Cerebellar nuclear complex (tissue), 1 donor: ENCODE results near the gene ANKRD65.
"Not testable (repeated sequence)": the region's sequence is repeated elsewhere in the genome, so short reads cannot be mapped to it uniquely, and the experiment has no call there.

ENCODE experiments used
- DNase-seq, 2 experiments: peaks; one replicate each; lab custom pipeline; 2025; lab: John Stamatoyannopoulos, UW

Gene ANKRD65

GRCh38 chr1:1430992-1431844 lies 10.1 kb upstream of the ANKRD65 start:
- DNase-seq: no peak

- DNase-seq: no peak
Measured at GRCh38 chr1:1430114-1430982, 9.3 kb upstream of the ANKRD65 start.

- DNase-seq: no peak
Measured at GRCh38 chr1:1429671-1430073, 8.6 kb upstream of the ANKRD65 start.

GRCh38 chr1:1428967-1429366 lies 7.9 kb upstream of the ANKRD65 start:
- DNase-seq: not testable (repeated sequence)

GRCh38 chr1:1428174-1428573 lies 7.1 kb upstream of the ANKRD65 start:
- no peak for DNase-seq

GRCh38 chr1:1427820-1428148 lies 6.7 kb upstream of the ANKRD65 start:
- no peak for DNase-seq

GRCh38 chr1:1427106-1427819 lies 6.2 kb upstream of the ANKRD65 start:
- DNase-seq: no peak

GRCh38 chr1:1426496-1427105 lies 5.5 kb upstream of the ANKRD65 start:
- DNase-seq: no peak

- DNase-seq: no peak
Measured at GRCh38 chr1:1425753-1426495, 4.8 kb upstream of the ANKRD65 start.

- no peak for DNase-seq
Measured at GRCh38 chr1:1425426-1425752, 4.3 kb upstream of the ANKRD65 start.

GRCh38 chr1:1424707-1425106 lies 3.6 kb upstream of the ANKRD65 start:
- no peak for DNase-seq

- DNase-seq: no peak
Measured at GRCh38 chr1:1423245-1423597, 2.1 kb upstream of the ANKRD65 start.

GRCh38 chr1:1422465-1423244 lies 1.6 kb upstream of the ANKRD65 start:
- DNase-seq: no peak

GRCh38 chr1:1421907-1422464 lies 910 bp upstream of the ANKRD65 start:
- DNase-seq: no peak

GRCh38 chr1:1420654-1421141 lies 378 bp downstream of the ANKRD65 start:
- DNase-seq: no peak

- no peak for DNase-seq
Measured at GRCh38 chr1:1419813-1420653, 1.0 kb downstream of the ANKRD65 start.

- no peak for DNase-seq
Measured at GRCh38 chr1:1419363-1419812, 1.7 kb downstream of the ANKRD65 start.

GRCh38 chr1:1418464-1419362 lies 2.4 kb downstream of the ANKRD65 start:
- DNase-seq: no peak
